ENCODE measurements around the gene CMSS1. TPM values are rescaled to one million over a fixed set of nuclear protein-coding genes. Genes with fewer than 3 reads are reported as not detected.

CMSS1 gene
- total and polyA plus RNA-seq, 11 donors, result 13.5 to 48.4 (median 34.8) TPM

- 39 to 68% (median 54%) methylated on average over 1 of the region's 1 CpG for WGBS, 4 donors
- DNase-seq (no peak), ATAC-seq (peak; percentile 44 to 82 (median 69))
- H3K36me3 ChIP-seq, result no peaks in the 10 kb centered on the region
- no peaks in the 10 kb centered on the region for H3K9me3 ChIP-seq
- TF ChIP-seq POLR2A (IDR thresholded peaks at IDR 0.05), result no peak
- TF ChIP-seq, protein P1, sequence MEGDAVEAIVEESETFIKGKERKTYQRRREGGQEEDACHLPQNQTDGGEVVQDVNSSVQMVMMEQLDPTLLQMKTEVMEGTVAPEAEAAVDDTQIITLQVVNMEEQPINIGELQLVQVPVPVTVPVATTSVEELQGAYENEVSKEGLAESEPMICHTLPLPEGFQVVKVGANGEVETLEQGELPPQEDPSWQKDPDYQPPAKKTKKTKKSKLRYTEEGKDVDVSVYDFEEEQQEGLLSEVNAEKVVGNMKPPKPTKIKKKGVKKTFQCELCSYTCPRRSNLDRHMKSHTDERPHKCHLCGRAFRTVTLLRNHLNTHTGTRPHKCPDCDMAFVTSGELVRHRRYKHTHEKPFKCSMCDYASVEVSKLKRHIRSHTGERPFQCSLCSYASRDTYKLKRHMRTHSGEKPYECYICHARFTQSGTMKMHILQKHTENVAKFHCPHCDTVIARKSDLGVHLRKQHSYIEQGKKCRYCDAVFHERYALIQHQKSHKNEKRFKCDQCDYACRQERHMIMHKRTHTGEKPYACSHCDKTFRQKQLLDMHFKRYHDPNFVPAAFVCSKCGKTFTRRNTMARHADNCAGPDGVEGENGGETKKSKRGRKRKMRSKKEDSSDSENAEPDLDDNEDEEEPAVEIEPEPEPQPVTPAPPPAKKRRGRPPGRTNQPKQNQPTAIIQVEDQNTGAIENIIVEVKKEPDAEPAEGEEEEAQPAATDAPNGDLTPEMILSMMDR (IDR thresholded peaks at IDR 0.05), result no peak
- peak overlapping the region; percentile 28 to 83 (median 74) for H3K27ac ChIP-seq
- H3K4me1 ChIP-seq, result peaks cover 3 to 79% (median 45%) of the 10 kb centered on the region in 12 donors
- intact Hi-C loops (cut with DNase I), result loop anchor here in 1 of 10 donors (5.0 kb wide), 1 partner anchor 55 kb away; no protein-coding TSS in a partner anchor
- no peak overlapping the region for H3K4me3 ChIP-seq
- no peaks in the 10 kb centered on the region for H3K27me3 ChIP-seq
Measured at GRCh38 chr3:100102757-100103156, 285.1 kb downstream of the CMSS1 start.

DNA sequence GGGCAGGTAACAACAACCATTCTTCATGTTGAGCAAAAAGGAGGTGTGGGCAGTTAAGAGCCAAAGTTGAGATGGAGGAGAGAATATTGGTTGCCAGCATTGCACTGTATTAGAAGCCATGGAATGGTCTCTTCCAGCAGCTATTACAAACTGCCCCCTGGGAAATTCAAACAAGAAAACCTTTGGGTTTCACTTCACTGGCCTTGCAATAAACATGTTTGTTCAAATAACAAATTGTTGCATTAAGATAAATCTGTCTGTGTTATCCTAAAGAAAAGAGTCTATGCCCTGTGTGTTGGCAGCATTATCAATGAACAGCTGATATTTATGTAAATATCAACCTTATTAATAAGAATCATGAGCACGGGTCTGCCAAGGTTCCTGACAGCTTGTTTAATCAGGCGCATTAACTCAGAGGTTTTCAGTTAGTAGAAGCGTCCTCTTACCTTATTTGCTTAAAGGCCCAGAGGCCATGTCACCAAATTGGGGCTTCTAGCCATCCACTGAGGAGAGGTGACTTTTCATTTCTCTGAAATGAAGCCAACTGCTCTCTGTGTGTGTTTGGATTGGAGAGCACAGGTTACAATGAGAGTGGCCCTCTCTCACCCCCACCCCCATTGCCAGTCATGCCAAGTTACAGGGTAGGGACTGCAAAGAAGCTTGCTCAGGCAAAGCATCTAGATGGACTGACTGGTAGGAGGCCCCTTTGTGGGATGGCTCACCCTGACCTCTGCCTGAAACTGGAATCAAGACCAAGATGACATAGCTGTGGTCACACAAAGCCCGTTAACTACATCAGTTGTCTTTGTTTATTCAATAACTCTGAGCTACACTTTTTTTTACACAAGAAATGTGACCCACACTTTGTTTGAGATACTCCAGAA lies 286.1 kb downstream of the CMSS1 start:
- 83 to 93% (median 92%) methylated on average over 4 of the region's 4 CpGs for WGBS, 4 donors
- Histone ChIP-seq H3K4me1 (peaks cover 3 to 77% (median 39%) of the 10 kb centered on the region in 12 donors), H3K4me3 (no peak overlapping the region), H3K36me3 (no peaks in the 10 kb centered on the region), H3K27ac (peak overlapping the region in 11 of 12 donors; percentile 33 to 83 (median 74)), H3K9me3 (no peaks in the 10 kb centered on the region), H3K27me3 (no peaks in the 10 kb centered on the region)
- DNase-seq, result no peak
- intact Hi-C loops (cut with DNase I), result loop anchor here in 1 of 10 donors (5.0 kb wide), 1 partner anchor 54 kb away; no protein-coding TSS in a partner anchor
- peak in 3 of 4 donors; percentile 15 to 24 (median 20) for ATAC-seq
- TF ChIP-seq, protein P1 (IDR thresholded peaks at IDR 0.05), result no peak
- no peak for TF ChIP-seq POLR2A (IDR thresholded peaks at IDR 0.05)

GRCh38 chr3:100104442-100104798 lies 286.8 kb downstream of the CMSS1 start:
- TF ChIP-seq, protein P1 (IDR thresholded peaks at IDR 0.05), result no peak
- no peak for TF ChIP-seq POLR2A (IDR thresholded peaks at IDR 0.05)
- intact Hi-C loops (cut with DNase I), result loop anchor here in 1 of 10 donors (5.0 kb wide), 1 partner anchor 53 kb away; no protein-coding TSS in a partner anchor
- peak overlapping the region in 10 of 12 donors; percentile 35 to 83 (median 72) for H3K27ac ChIP-seq
- H3K4me3 ChIP-seq, result no peak overlapping the region
- DNase-seq (no peak), ATAC-seq (no peak)
- no peaks in the 10 kb centered on the region for H3K36me3 ChIP-seq
- H3K4me1 ChIP-seq, result peaks cover 3 to 72% (median 36%) of the 10 kb centered on the region in 12 donors
- H3K9me3 ChIP-seq, result no peaks in the 10 kb centered on the region
- H3K27me3 ChIP-seq, result no peaks in the 10 kb centered on the region
- 79 to 93% (median 84%) methylated on average over 2 of the region's 2 CpGs for WGBS, 4 donors

- no peaks in the 10 kb centered on the region for H3K36me3 ChIP-seq
- peaks cover 3 to 69% (median 36%) of the 10 kb centered on the region in 12 donors for H3K4me1 ChIP-seq
- no peaks in the 10 kb centered on the region for H3K27me3 ChIP-seq
- ATAC-seq (no peak), DNase-seq (no peak)
- intact Hi-C loops (cut with DNase I), result loop anchor here in 2 of 10 donors (5.0 kb wide), 2 partner anchors 33 to 52 kb away; no protein-coding TSS in a partner anchor
- H3K4me3 ChIP-seq, result no peak overlapping the region
- TF ChIP-seq, protein P1 (IDR thresholded peaks at IDR 0.05), result no peak
- TF ChIP-seq POLR2A (IDR thresholded peaks at IDR 0.05), result no peak
- H3K27ac ChIP-seq, result peak overlapping the region in 9 of 12 donors; percentile 35 to 83 (median 49)
- H3K9me3 ChIP-seq, result no peaks in the 10 kb centered on the region
Measured at GRCh38 chr3:100104817-100105413, 287.3 kb downstream of the CMSS1 start.

All from heart left ventricle (tissue), 16 donors.